Gastroesophageal sphincter (tissue), 3 donors: ENCODE results near the gene AGBL3.

ENCODE experiments used
- EP300 ChIP-seq: sonication (generic); formaldehyde crosslinking; IDR thresholded peaks from one replicate; pipeline ENCODE4 v1.6.1; 2017; ENCODE audit warnings: antibody characterized with exemption, mild to moderate bottlenecking
- TF ChIP-seq, protein P1 (sequence below), 4 experiments: fragments of 200-600 bp in 2 of 4; fragments of 450-650 bp in 2 of 4; sonication (generic) in 1 of 4; IDR thresholded peaks; one replicate each; pipeline ENCODE4 v1.5.1; 2017 to 2019; ENCODE audit warnings: antibody characterized with exemption in 4 of 4, mild to moderate bottlenecking in 2 of 4, moderate library complexity in 2 of 4

DNA sequence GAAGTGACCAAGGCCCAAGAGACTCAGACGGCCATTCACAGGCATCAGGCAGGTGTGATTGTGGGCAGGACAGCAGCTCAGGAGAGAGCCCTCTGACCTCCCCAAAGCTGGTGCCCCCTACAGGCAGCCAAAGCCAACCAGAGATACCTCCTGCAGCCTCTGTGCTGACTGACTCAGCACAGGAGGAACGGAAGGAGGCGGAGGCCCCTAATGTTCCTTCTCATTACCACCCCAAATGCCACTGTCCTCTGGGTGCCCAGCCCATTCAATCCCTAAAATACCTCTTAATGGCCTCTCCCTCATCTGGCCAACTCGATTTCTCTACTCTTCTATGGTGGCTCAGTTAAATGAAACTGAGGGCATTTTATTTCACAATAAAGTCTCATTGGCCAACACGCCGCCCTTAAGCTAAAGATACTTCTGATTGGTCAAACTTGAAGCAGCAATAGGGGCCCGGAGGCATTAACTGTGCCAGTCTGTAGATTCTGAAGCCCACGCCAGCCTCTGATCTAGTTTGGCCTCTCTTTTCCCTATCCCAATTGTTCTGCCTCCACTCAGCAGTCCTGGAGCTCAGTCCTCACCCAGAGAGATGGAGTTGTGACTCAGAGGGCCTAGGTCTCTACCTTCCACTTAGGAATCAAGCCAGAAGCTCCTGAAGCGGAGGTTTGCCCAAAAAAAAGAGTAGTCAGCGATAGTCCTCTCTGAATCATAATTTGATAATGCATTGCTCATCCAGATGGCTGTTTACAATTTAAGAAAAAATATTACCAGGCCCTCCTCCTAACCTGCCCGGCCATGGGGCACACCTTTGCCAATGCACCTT lies 183.0 kb downstream of the AGBL3 start:
- TF ChIP-seq, protein P1, sequence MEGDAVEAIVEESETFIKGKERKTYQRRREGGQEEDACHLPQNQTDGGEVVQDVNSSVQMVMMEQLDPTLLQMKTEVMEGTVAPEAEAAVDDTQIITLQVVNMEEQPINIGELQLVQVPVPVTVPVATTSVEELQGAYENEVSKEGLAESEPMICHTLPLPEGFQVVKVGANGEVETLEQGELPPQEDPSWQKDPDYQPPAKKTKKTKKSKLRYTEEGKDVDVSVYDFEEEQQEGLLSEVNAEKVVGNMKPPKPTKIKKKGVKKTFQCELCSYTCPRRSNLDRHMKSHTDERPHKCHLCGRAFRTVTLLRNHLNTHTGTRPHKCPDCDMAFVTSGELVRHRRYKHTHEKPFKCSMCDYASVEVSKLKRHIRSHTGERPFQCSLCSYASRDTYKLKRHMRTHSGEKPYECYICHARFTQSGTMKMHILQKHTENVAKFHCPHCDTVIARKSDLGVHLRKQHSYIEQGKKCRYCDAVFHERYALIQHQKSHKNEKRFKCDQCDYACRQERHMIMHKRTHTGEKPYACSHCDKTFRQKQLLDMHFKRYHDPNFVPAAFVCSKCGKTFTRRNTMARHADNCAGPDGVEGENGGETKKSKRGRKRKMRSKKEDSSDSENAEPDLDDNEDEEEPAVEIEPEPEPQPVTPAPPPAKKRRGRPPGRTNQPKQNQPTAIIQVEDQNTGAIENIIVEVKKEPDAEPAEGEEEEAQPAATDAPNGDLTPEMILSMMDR (IDR thresholded peaks at IDR 0.05), result peak in 2 of 4 experiments; percentile 14 to 20
- no peak for TF ChIP-seq EP300
